Gastroesophageal sphincter (tissue), 3 donors: Measurements from ENCODE around the gene SLC35D2.
"Not testable (repeated sequence)": the region's sequence is repeated elsewhere in the genome, so short reads cannot be mapped to it uniquely, and the experiment has no call there.

Experiments
- EP300 ChIP-seq: sonication (generic); formaldehyde crosslinking; IDR thresholded peaks from one replicate; pipeline ENCODE4 v1.6.1; 2017; ENCODE audit warnings: antibody characterized with exemption, mild to moderate bottlenecking
- POLR2A ChIP-seq, 2 donors: fragments of 450-650 bp; IDR thresholded peaks; one replicate each; pipeline ENCODE4 v1.6.1; 2017; ENCODE audit warnings: antibody characterized with exemption in 2 of 2, mild to moderate bottlenecking in 2 of 2, moderate library complexity in 1 of 2
- TF ChIP-seq, protein P1 (sequence below), 4 experiments: fragments of 200-600 bp in 2 of 4; fragments of 450-650 bp in 2 of 4; sonication (generic) in 1 of 4; IDR thresholded peaks; one replicate each; pipeline ENCODE4 v1.5.1; 2017 to 2019; ENCODE audit warnings: antibody characterized with exemption in 4 of 4, mild to moderate bottlenecking in 2 of 4, moderate library complexity in 2 of 4

DNA sequence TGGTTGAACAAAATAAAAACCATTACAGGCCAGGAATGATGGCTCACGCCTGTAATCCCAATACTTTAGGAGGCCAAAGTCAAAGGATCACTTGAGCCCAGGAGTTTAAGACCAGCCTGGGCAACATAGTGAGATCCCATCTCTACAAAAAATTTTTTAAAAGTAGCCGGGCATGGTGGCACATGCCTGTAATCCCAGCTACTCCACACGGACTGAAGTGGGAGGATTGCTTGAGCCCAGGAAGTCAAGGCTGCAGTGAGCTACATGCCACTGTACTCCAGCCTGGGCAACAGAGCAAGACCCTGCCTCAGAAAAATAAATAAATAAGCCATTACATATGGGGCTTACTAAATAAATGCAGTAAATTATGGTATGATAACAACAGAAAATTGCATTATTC is 61.3 kb downstream of the SLC35D2 start:
- TF ChIP-seq, protein P1, sequence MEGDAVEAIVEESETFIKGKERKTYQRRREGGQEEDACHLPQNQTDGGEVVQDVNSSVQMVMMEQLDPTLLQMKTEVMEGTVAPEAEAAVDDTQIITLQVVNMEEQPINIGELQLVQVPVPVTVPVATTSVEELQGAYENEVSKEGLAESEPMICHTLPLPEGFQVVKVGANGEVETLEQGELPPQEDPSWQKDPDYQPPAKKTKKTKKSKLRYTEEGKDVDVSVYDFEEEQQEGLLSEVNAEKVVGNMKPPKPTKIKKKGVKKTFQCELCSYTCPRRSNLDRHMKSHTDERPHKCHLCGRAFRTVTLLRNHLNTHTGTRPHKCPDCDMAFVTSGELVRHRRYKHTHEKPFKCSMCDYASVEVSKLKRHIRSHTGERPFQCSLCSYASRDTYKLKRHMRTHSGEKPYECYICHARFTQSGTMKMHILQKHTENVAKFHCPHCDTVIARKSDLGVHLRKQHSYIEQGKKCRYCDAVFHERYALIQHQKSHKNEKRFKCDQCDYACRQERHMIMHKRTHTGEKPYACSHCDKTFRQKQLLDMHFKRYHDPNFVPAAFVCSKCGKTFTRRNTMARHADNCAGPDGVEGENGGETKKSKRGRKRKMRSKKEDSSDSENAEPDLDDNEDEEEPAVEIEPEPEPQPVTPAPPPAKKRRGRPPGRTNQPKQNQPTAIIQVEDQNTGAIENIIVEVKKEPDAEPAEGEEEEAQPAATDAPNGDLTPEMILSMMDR (IDR thresholded peaks at IDR 0.05): not testable (repeated sequence)
- not testable (repeated sequence) for TF ChIP-seq POLR2A (IDR thresholded peaks at IDR 0.05); EP300
